ENCODE data around the gene GIPC2.

GIPC2 gene

GRCh38 chr1:78168306-78168705 lies 122.5 kb downstream of the GIPC2 start:
- H3K36me3 ChIP-seq (ENCODE audit: insufficient read depth, low read length) = no peaks in the 10 kb centered on the region
- H3K27ac ChIP-seq (ENCODE audit: low read depth, low read length) = no peak overlapping the region
- H3K79me2 ChIP-seq (ENCODE audit: control insufficient read depth, insufficient read depth, low read length, unreplicated experiment) = no peaks in the 10 kb centered on the region
- no peak overlapping the region for H3K4me3 ChIP-seq (ENCODE audit: low read depth, low read length)
- H3K27me3 ChIP-seq (ENCODE audit: insufficient read depth, low read length) = no peaks in the 10 kb centered on the region
- H2AFZ ChIP-seq (ENCODE audit: low read length, unreplicated experiment) = no peak overlapping the region
- peaks cover 21% of the 10 kb centered on the region for H3K4me1 ChIP-seq (ENCODE audit: control insufficient read depth, insufficient read depth, low read length, unreplicated experiment)

GRCh38 chr1:78170859-78171258 lies 125.1 kb downstream of the GIPC2 start:
- peaks cover 21% of the 10 kb centered on the region for H3K4me1 ChIP-seq (ENCODE audit: control insufficient read depth, insufficient read depth, low read length, unreplicated experiment)
- H3K27me3 ChIP-seq (ENCODE audit: insufficient read depth, low read length) = no peaks in the 10 kb centered on the region
- no peak overlapping the region for H3K4me3 ChIP-seq (ENCODE audit: low read depth, low read length)
- peak overlapping the region; percentile 81; the same call in 1 of the 2 replicates for H3K27ac ChIP-seq (ENCODE audit: low read depth, low read length)
- no peaks in the 10 kb centered on the region for H3K36me3 ChIP-seq (ENCODE audit: insufficient read depth, low read length)
- H3K79me2 ChIP-seq (ENCODE audit: control insufficient read depth, insufficient read depth, low read length, unreplicated experiment) = no peaks in the 10 kb centered on the region
- H2AFZ ChIP-seq (ENCODE audit: low read length, unreplicated experiment) = peak overlapping the region; percentile 20

DNA sequence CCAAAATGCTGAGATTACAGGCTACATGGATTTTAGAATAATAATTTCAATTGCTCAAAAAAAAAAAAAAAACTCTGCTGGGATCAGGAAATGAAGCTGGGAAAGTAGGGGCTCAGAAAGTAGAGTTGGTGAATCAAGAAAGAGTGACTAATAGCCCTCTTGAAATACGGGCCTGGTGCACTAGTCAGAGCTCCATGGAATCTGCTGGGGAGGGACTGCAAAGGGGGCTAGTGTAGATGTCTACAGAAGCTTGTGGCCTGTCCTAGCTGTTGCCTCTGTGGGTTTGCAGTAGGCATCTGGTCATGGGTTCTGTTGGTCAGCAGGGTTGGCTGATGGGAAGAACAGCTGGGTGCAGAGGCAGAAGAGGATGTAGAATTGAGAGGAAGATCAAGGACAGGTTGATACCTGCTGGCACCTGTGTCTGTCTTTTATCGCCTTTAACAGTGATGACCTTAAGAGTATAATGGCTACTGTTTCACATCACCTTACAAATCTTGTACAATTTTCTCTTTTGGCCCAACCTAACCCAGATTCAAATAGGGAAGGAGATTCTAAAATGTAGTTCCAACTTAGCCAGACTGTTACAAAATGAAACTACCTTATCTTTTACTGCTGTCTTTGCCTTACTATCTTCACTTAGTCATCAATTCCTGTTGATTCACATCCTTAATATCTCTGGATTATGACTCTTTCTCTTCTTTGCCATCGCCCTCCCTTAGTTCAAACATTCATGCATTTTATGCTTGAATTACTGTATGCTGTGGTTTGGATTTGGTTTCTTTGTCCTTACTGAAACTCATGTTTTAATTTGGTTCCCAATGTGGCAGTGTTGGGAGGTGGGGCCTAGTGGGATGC lies 126.2 kb downstream of the GIPC2 start:
- Histone ChIP-seq H3K27me3 (ENCODE audit: insufficient read depth, low read length) (no peaks in the 10 kb centered on the region), H3K4me1 (ENCODE audit: control insufficient read depth, insufficient read depth, low read length, unreplicated experiment) (peaks cover 29% of the 10 kb centered on the region), H2AFZ (ENCODE audit: low read length, unreplicated experiment) (peak overlapping the region; percentile 82), H3K36me3 (ENCODE audit: insufficient read depth, low read length) (no peaks in the 10 kb centered on the region), H3K4me3 (ENCODE audit: low read depth, low read length) (peak overlapping the region; percentile 60), H3K79me2 (ENCODE audit: control insufficient read depth, insufficient read depth, low read length, unreplicated experiment) (no peaks in the 10 kb centered on the region), H3K27ac (ENCODE audit: low read depth, low read length) (peak overlapping the region; percentile 81)

- peaks cover 22% of the 10 kb centered on the region for H3K4me1 ChIP-seq (ENCODE audit: control insufficient read depth, insufficient read depth, low read length, unreplicated experiment)
- no peak overlapping the region for H3K4me3 ChIP-seq (ENCODE audit: low read depth, low read length)
- no peaks in the 10 kb centered on the region for H3K36me3 ChIP-seq (ENCODE audit: insufficient read depth, low read length)
- no peaks in the 10 kb centered on the region for H3K27me3 ChIP-seq (ENCODE audit: insufficient read depth, low read length)
- no peak overlapping the region for H3K27ac ChIP-seq (ENCODE audit: low read depth, low read length)
- H2AFZ ChIP-seq (ENCODE audit: low read length, unreplicated experiment) = no peak overlapping the region
- no peaks in the 10 kb centered on the region for H3K79me2 ChIP-seq (ENCODE audit: control insufficient read depth, insufficient read depth, low read length, unreplicated experiment)
These were observed 130.7 kb downstream of the GIPC2 start for GRCh38 chr1:78176448-78176847.

GRCh38 chr1:78177708-78178270 lies 132.0 kb downstream of the GIPC2 start:
- no peak overlapping the region for H2AFZ ChIP-seq (ENCODE audit: low read length, unreplicated experiment)
- H3K4me1 ChIP-seq (ENCODE audit: control insufficient read depth, insufficient read depth, low read length, unreplicated experiment) = peaks cover 9% of the 10 kb centered on the region
- no peaks in the 10 kb centered on the region for H3K36me3 ChIP-seq (ENCODE audit: insufficient read depth, low read length)
- H3K27ac ChIP-seq (ENCODE audit: low read depth, low read length) = no peak overlapping the region
- H3K79me2 ChIP-seq (ENCODE audit: control insufficient read depth, insufficient read depth, low read length, unreplicated experiment) = no peaks in the 10 kb centered on the region
- H3K27me3 ChIP-seq (ENCODE audit: insufficient read depth, low read length) = no peaks in the 10 kb centered on the region
- no peak overlapping the region for H3K4me3 ChIP-seq (ENCODE audit: low read depth, low read length)

GRCh38 chr1:78178816-78179215 lies 133.1 kb downstream of the GIPC2 start:
- no peak overlapping the region for H3K27ac ChIP-seq (ENCODE audit: low read depth, low read length)
- H3K27me3 ChIP-seq (ENCODE audit: insufficient read depth, low read length) = no peaks in the 10 kb centered on the region
- H3K79me2 ChIP-seq (ENCODE audit: control insufficient read depth, insufficient read depth, low read length, unreplicated experiment) = no peaks in the 10 kb centered on the region
- H3K36me3 ChIP-seq (ENCODE audit: insufficient read depth, low read length) = no peaks in the 10 kb centered on the region
- no peak overlapping the region for H2AFZ ChIP-seq (ENCODE audit: low read length, unreplicated experiment)
- H3K4me1 ChIP-seq (ENCODE audit: control insufficient read depth, insufficient read depth, low read length, unreplicated experiment) = peaks cover 8% of the 10 kb centered on the region
- no peak overlapping the region for H3K4me3 ChIP-seq (ENCODE audit: low read depth, low read length)

- Histone ChIP-seq H3K4me3 (ENCODE audit: low read depth, low read length) (no peak overlapping the region), H3K79me2 (ENCODE audit: control insufficient read depth, insufficient read depth, low read length, unreplicated experiment) (no peaks in the 10 kb centered on the region), H3K4me1 (ENCODE audit: control insufficient read depth, insufficient read depth, low read length, unreplicated experiment) (no peaks in the 10 kb centered on the region), H3K27me3 (ENCODE audit: insufficient read depth, low read length) (no peaks in the 10 kb centered on the region), H3K36me3 (ENCODE audit: insufficient read depth, low read length) (no peaks in the 10 kb centered on the region), H3K27ac (ENCODE audit: low read depth, low read length) (no peak overlapping the region), H2AFZ (ENCODE audit: low read length, unreplicated experiment) (no peak overlapping the region)
These were observed 138.8 kb downstream of the GIPC2 start for GRCh38 chr1:78184460-78185072.

All from ACC112 (cell line).